ENCODE results near the gene CEP135. TPM values are rescaled to one million over a fixed set of nuclear protein-coding genes. Genes with fewer than 3 reads are reported as not detected.

CEP135 gene
- polyA plus RNA-seq, 1 donor from 2014 or later, result 5.2 TPM

- Histone ChIP-seq H3K79me2 (replicated peaks; ENCODE audit: insufficient read depth, low read length) (no peaks in the 10 kb centered on the region), H2AFZ (ENCODE audit: low read depth, low read length) (no peak overlapping the region), H3K4me2 (ENCODE audit: low read length) (no peak overlapping the region), H4K20me1 (ENCODE audit: insufficient read depth) (no peaks in the 10 kb centered on the region), H3F3A (ENCODE audit: insufficient read depth, low read length, poor library complexity, severe bottlenecking) (no peaks in the 10 kb centered on the region), H3K4me3 (ENCODE audit: low read length) (no peak overlapping the region), H3K36me3 (ENCODE audit: insufficient read depth, low read length) (peaks cover 13% of the 10 kb centered on the region), H3K27ac (ENCODE audit: low read length) (no peak overlapping the region), H3K27me3 (ENCODE audit: insufficient read depth, low read depth, low read length) (no peaks in the 10 kb centered on the region), H3K9me3 (ENCODE audit: low read length) (no peaks in the 10 kb centered on the region), H3K9me2 (ENCODE audit: insufficient read depth, low read length) (no peaks in the 10 kb centered on the region), H3K9ac (ENCODE audit: low read length) (no peak overlapping the region)
- TF ChIP-seq MXI1 (conservative IDR thresholded peaks at IDR 0.05; ENCODE audit: poor library complexity, severe bottlenecking) (no peak), EP300 (conservative IDR thresholded peaks at IDR 0.05; ENCODE audit: poor library complexity, severe bottlenecking) (no peak), POLR2AphosphoS5 (IDR thresholded peaks at IDR 0.05) (no peak), RAD21 (conservative IDR thresholded peaks at IDR 0.05) (no peak), SMC3 (conservative IDR thresholded peaks at IDR 0.05; ENCODE audit: poor library complexity) (no peak), EZH2 (IDR thresholded peaks at IDR 0.05; ENCODE audit: borderline replicate concordance, insufficient read depth, low read length, poor library complexity, severe bottlenecking) (no peak), TAF1 (IDR thresholded peaks at IDR 0.05; ENCODE audit: low read depth) (no peak)
- TF ChIP-seq, protein P1, sequence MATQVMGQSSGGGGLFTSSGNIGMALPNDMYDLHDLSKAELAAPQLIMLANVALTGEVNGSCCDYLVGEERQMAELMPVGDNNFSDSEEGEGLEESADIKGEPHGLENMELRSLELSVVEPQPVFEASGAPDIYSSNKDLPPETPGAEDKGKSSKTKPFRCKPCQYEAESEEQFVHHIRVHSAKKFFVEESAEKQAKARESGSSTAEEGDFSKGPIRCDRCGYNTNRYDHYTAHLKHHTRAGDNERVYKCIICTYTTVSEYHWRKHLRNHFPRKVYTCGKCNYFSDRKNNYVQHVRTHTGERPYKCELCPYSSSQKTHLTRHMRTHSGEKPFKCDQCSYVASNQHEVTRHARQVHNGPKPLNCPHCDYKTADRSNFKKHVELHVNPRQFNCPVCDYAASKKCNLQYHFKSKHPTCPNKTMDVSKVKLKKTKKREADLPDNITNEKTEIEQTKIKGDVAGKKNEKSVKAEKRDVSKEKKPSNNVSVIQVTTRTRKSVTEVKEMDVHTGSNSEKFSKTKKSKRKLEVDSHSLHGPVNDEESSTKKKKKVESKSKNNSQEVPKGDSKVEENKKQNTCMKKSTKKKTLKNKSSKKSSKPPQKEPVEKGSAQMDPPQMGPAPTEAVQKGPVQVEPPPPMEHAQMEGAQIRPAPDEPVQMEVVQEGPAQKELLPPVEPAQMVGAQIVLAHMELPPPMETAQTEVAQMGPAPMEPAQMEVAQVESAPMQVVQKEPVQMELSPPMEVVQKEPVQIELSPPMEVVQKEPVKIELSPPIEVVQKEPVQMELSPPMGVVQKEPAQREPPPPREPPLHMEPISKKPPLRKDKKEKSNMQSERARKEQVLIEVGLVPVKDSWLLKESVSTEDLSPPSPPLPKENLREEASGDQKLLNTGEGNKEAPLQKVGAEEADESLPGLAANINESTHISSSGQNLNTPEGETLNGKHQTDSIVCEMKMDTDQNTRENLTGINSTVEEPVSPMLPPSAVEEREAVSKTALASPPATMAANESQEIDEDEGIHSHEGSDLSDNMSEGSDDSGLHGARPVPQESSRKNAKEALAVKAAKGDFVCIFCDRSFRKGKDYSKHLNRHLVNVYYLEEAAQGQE (IDR thresholded peaks at IDR 0.05; ENCODE audit: borderline replicate concordance), result no peak
- TF ChIP-seq, protein P2, sequence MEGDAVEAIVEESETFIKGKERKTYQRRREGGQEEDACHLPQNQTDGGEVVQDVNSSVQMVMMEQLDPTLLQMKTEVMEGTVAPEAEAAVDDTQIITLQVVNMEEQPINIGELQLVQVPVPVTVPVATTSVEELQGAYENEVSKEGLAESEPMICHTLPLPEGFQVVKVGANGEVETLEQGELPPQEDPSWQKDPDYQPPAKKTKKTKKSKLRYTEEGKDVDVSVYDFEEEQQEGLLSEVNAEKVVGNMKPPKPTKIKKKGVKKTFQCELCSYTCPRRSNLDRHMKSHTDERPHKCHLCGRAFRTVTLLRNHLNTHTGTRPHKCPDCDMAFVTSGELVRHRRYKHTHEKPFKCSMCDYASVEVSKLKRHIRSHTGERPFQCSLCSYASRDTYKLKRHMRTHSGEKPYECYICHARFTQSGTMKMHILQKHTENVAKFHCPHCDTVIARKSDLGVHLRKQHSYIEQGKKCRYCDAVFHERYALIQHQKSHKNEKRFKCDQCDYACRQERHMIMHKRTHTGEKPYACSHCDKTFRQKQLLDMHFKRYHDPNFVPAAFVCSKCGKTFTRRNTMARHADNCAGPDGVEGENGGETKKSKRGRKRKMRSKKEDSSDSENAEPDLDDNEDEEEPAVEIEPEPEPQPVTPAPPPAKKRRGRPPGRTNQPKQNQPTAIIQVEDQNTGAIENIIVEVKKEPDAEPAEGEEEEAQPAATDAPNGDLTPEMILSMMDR (IDR thresholded peaks at IDR 0.05; ENCODE audit: poor library complexity, severe bottlenecking), result no peak
These were observed 46.1 kb upstream of the CEP135 start for GRCh38 chr4:55902677-55903076.

DNA sequence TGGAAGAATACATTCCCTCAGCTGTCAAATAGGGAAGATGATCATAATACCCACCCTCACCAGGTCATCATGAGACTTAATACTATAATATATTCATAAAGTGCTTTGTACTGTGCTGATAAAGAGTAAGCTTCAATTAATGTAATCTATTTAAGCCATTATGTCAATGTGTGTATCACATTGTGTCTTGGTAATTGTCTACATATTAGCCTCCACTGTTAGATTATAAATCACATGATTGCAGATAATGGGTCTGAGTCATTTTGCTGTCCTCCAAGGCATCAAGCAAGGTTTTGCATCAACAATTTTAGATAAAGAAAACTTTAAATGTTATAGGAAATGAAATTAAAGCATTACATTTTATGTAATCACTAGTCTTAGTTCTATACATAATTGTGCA is 45.2 kb upstream of the CEP135 start:
- Histone ChIP-seq H3K4me2 (ENCODE audit: low read length) (no peak overlapping the region), H3K4me3 (ENCODE audit: low read length) (no peak overlapping the region), H3K9me3 (ENCODE audit: low read length) (no peaks in the 10 kb centered on the region), H3K79me2 (replicated peaks; ENCODE audit: insufficient read depth, low read length) (no peaks in the 10 kb centered on the region), H3K9ac (ENCODE audit: low read length) (no peak overlapping the region), H3K27ac (ENCODE audit: low read length) (no peak overlapping the region), H3F3A (ENCODE audit: insufficient read depth, low read length, poor library complexity, severe bottlenecking) (no peaks in the 10 kb centered on the region), H3K36me3 (ENCODE audit: insufficient read depth, low read length) (peaks cover 13% of the 10 kb centered on the region), H4K20me1 (ENCODE audit: insufficient read depth) (no peaks in the 10 kb centered on the region), H2AFZ (ENCODE audit: low read depth, low read length) (no peak overlapping the region), H3K9me2 (ENCODE audit: insufficient read depth, low read length) (no peaks in the 10 kb centered on the region), H3K27me3 (ENCODE audit: insufficient read depth, low read depth, low read length) (no peaks in the 10 kb centered on the region)
- TF ChIP-seq POLR2AphosphoS5 (IDR thresholded peaks at IDR 0.05) (no peak), EP300 (conservative IDR thresholded peaks at IDR 0.05; ENCODE audit: poor library complexity, severe bottlenecking) (no peak)

DNA sequence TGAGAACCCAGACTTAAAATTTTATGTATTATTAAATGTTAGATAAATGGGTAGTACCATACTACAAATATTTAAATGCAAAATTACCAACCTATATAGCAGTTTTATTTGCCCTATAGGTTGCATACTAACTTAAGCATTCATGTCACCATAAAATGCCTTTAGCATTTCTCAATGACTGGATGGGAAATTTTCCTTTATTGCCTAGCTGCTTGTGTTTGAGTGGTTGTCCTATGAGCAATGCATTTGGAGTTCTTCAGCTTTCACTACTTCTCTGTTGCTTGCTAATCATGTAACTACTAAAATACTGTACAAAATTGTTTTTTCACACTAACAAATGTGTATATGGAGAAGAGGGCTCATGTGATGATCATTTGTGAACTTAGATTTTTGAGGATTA is 44.2 kb upstream of the CEP135 start:
- no peak overlapping the region for H2AFZ ChIP-seq (ENCODE audit: low read depth, low read length)
- TF ChIP-seq RAD21 (conservative IDR thresholded peaks at IDR 0.05) (no peak), TAF1 (IDR thresholded peaks at IDR 0.05; ENCODE audit: low read depth) (no peak), EP300 (conservative IDR thresholded peaks at IDR 0.05; ENCODE audit: poor library complexity, severe bottlenecking) (no peak), SMC3 (conservative IDR thresholded peaks at IDR 0.05; ENCODE audit: poor library complexity) (no peak), POLR2AphosphoS5 (IDR thresholded peaks at IDR 0.05) (no peak), MXI1 (conservative IDR thresholded peaks at IDR 0.05; ENCODE audit: poor library complexity, severe bottlenecking) (no peak), EZH2 (IDR thresholded peaks at IDR 0.05; ENCODE audit: borderline replicate concordance, insufficient read depth, low read length, poor library complexity, severe bottlenecking) (no peak)
- TF ChIP-seq, protein P2 (IDR thresholded peaks at IDR 0.05; ENCODE audit: poor library complexity, severe bottlenecking), result no peak
- TF ChIP-seq, protein P1 (IDR thresholded peaks at IDR 0.05; ENCODE audit: borderline replicate concordance), result no peak
- no peaks in the 10 kb centered on the region for H4K20me1 ChIP-seq (ENCODE audit: insufficient read depth)
- H3K4me3 ChIP-seq (ENCODE audit: low read length), result no peak overlapping the region
- no peaks in the 10 kb centered on the region for H3K79me2 ChIP-seq (replicated peaks; ENCODE audit: insufficient read depth, low read length)
- H3K27me3 ChIP-seq (ENCODE audit: insufficient read depth, low read depth, low read length), result no peaks in the 10 kb centered on the region
- no peaks in the 10 kb centered on the region for H3K9me2 ChIP-seq (ENCODE audit: insufficient read depth, low read length)
- H3K9ac ChIP-seq (ENCODE audit: low read length), result no peak overlapping the region
- no peak overlapping the region for H3K4me2 ChIP-seq (ENCODE audit: low read length)
- peaks cover 13% of the 10 kb centered on the region for H3K36me3 ChIP-seq (ENCODE audit: insufficient read depth, low read length)
- H3F3A ChIP-seq (ENCODE audit: insufficient read depth, low read length, poor library complexity, severe bottlenecking), result no peaks in the 10 kb centered on the region
- no peak overlapping the region for H3K27ac ChIP-seq (ENCODE audit: low read length)
- no peaks in the 10 kb centered on the region for H3K9me3 ChIP-seq (ENCODE audit: low read length)
